Keratinocyte (primary cell): Measurements from ENCODE around the gene TSHZ2. TPM values are rescaled to one million over a fixed set of nuclear protein-coding genes. Genes with fewer than 3 reads are reported as not detected.

Source experiments
- DNase-seq: peaks from one replicate; pipeline ENCODE4 v3.0.0-alpha.2; 2011; ENCODE audit warnings: low read depth, missing footprints, low spot score
- FAIRE-seq: peaks from 2 replicates; lab custom pipeline; 2011; peaks lifted over from hg19 to GRCh38; lab: Jason Lieb, UNC
- H2AFZ ChIP-seq: 2 replicates; pipeline ENCODE4 v1.6.0; 2012; ENCODE audit warnings: low read length, control low read depth, inconsistent platforms; ENCODE audit not compliant: control insufficient read depth
- H3K27ac ChIP-seq: 2 replicates; pipeline ENCODE4 v1.5.1; 2011; ENCODE audit warnings: low read length; ENCODE audit not compliant: control insufficient read depth, insufficient read depth
- H3K27me3 ChIP-seq: 3 replicates; pipeline ENCODE4 v1.6.0; 2011; ENCODE audit warnings: low read length; ENCODE audit not compliant: control insufficient read depth, insufficient read depth; ENCODE audit errors: extremely low read depth
- H3K36me3 ChIP-seq, 2 experiments: 2 replicates in 1 of 2; 3 replicates in 1 of 2; pipeline ENCODE4 v1.5.1; 2011; ENCODE audit warnings: low read length in 2 of 2, mild to moderate bottlenecking in 1 of 2; ENCODE audit not compliant: control insufficient read depth in 2 of 2, insufficient read depth in 2 of 2; ENCODE audit errors: extremely low read depth in 1 of 2
- H3K4me1 ChIP-seq: 3 replicates; pipeline ENCODE4 v1.5.1; 2011; ENCODE audit warnings: low read length; ENCODE audit not compliant: control insufficient read depth, insufficient read depth; ENCODE audit errors: extremely low read depth
- H3K4me2 ChIP-seq: 3 replicates; pipeline ENCODE4 v1.6.0; 2011; ENCODE audit warnings: low read depth, low read length; ENCODE audit not compliant: control insufficient read depth, insufficient read depth; ENCODE audit errors: extremely low read depth
- H3K4me3 ChIP-seq, 3 experiments: fragments of 200-600 bp in 1 of 3; sonication (generic) in 1 of 3; 2 replicates in 2 of 3; 3 replicates in 1 of 3; pipeline ENCODE4 v1.5.1; 2011 to 2016; ENCODE audit warnings: low read length in 3 of 3, mild to moderate bottlenecking in 3 of 3, control low read depth in 2 of 3, inconsistent platforms in 1 of 3, low read depth in 1 of 3, mixed read lengths in 1 of 3, mixed run types in 1 of 3, moderate library complexity in 1 of 3; ENCODE audit not compliant: control insufficient read depth in 2 of 3, insufficient read depth in 2 of 3; ENCODE audit errors: extremely low read depth in 1 of 3
- H3K79me2 ChIP-seq: 2 replicates; pipeline ENCODE4 v1.6.0; 2012; ENCODE audit warnings: low read length; ENCODE audit not compliant: control insufficient read depth, insufficient read depth
- H3K9ac ChIP-seq: 3 replicates; pipeline ENCODE4 v1.6.0; 2011; ENCODE audit warnings: low read length; ENCODE audit not compliant: control insufficient read depth, insufficient read depth; ENCODE audit errors: extremely low read depth
- H3K9me1 ChIP-seq: 3 replicates; pipeline ENCODE4 v1.6.0; 2011; ENCODE audit warnings: low read length; ENCODE audit not compliant: control insufficient read depth, insufficient read depth; ENCODE audit errors: extremely low read depth
- H3K9me3 ChIP-seq: 2 replicates; pipeline ENCODE4 v1.5.1; 2012; ENCODE audit warnings: low read depth, low read length; ENCODE audit not compliant: control insufficient read depth
- H4K20me1 ChIP-seq: 3 replicates; pipeline ENCODE4 v1.6.0; 2011; ENCODE audit warnings: low read length; ENCODE audit not compliant: control insufficient read depth, insufficient read depth; ENCODE audit errors: extremely low read depth
- CTCF ChIP-seq, 3 experiments: IDR thresholded peaks in 1 of 3; conservative IDR thresholded peaks in 1 of 3; optimal IDR thresholded peaks in 1 of 3; 2 replicates in 2 of 3; 3 replicates in 1 of 3; pipeline versions ENCODE3 to v1.5.1; 2011; ENCODE audit warnings: low read length in 3 of 3, mild to moderate bottlenecking in 3 of 3, moderate library complexity in 2 of 3, control low read depth in 1 of 3, inconsistent platforms in 1 of 3; ENCODE audit not compliant: insufficient read depth in 2 of 3; ENCODE audit errors: extremely low read depth in 1 of 3
- EZH2 ChIP-seq: IDR thresholded peaks from one replicate; pipeline ENCODE4 v1.6.1; 2012; ENCODE audit warnings: inconsistent platforms, mild to moderate bottlenecking, low read length, moderate library complexity
- dilution Hi-C: fragments of 300-500 bp; cut with MboI; formaldehyde crosslinking; loops from one replicate; pipeline ENCODE4 v1.7.0; 2020; ENCODE audit warnings: low sequenced_read_pairs; ENCODE audit not compliant: extremely low pct_ligation_motif_present
- polyA plus RNA-seq, 5 experiments: library from polyadenylated mRNA; depleted of rRNA in 3 of 5; stranded (reverse) in 3 of 5; stranded (forward) in 1 of 5; unstranded in 1 of 5; fragments of >200 nt; gene quantifications; 1 replicate in 1 of 5; 2 replicates in 3 of 5; 3 replicates in 1 of 5; pipeline versions ENCODE4 v1.2.1 to v1.2.3, GENCODE V29; 2011 to 2012; ENCODE audit warnings: missing spikeins in 2 of 5, low read depth in 1 of 5, low replicate concordance in 1 of 5

Gene TSHZ2
- polyA plus RNA-seq, 1 donor (not counting 4 experiments of a cell fraction or from before 2014, with no cell fraction given), result 1.1 TPM

DNA sequence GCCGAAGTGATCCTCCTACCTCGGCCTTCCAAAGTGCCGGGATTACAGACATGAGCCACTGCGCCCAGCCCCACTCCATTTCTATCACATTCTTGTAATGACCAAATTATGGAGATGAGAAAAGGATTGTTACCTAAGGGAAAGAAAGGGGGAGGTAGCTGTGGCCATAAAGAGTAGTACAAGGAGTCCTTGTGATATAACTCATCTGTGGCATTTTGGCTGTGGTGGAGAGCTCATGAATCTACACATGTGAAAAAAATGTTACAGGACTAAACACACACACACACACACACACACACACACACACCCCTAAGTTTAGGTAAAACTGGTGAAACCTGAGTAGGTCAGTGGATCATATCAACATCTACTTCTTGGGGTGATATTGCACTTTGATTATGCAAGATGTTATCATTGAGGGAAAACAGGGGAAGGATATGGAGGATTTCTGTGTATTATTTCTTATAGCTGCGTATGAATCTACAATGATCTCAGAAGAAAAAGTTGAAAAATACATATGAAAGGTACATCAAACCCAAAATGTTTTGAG lies 251.5 kb downstream of the TSHZ2 start:
- no peaks in the 10 kb centered on the region for H3K9me3 ChIP-seq
- no peak overlapping the region for H3K9ac ChIP-seq
- H3K27ac ChIP-seq, result no peak overlapping the region
- no peaks in the 10 kb centered on the region for H3K4me1 ChIP-seq
- no peak overlapping the region for H3K4me3 ChIP-seq
- no peak overlapping the region for H3K4me2 ChIP-seq
- no peaks in the 10 kb centered on the region for H4K20me1 ChIP-seq
- TF ChIP-seq EZH2 (no peak), CTCF (optimal IDR thresholded peaks at IDR 0.05 in 1 of 3, IDR thresholded peaks at IDR 0.05 in 1 of 3, conservative IDR thresholded peaks at IDR 0.05 in 1 of 3; ENCODE audit: extremely low read depth in 1 of 3, insufficient read depth in 2 of 3, low read length in 3 of 3) (no peak)
- no peaks in the 10 kb centered on the region for H3K9me1 ChIP-seq
- H3K79me2 ChIP-seq, result no peaks in the 10 kb centered on the region
- H3K36me3 ChIP-seq, result no peaks in the 10 kb centered on the region
- no peak overlapping the region for H2AFZ ChIP-seq
- FAIRE-seq (no peak), DNase-seq (no peak)
- dilution Hi-C loops, result no loop called here
- no peaks in the 10 kb centered on the region for H3K27me3 ChIP-seq

GRCh38 chr20:53224851-53225250 lies 252.7 kb downstream of the TSHZ2 start:
- Histone ChIP-seq H3K36me3 (no peaks in the 10 kb centered on the region), H3K27ac (no peak overlapping the region), H3K9me3 (no peaks in the 10 kb centered on the region), H3K4me2 (no peak overlapping the region), H3K4me1 (no peaks in the 10 kb centered on the region), H2AFZ (no peak overlapping the region), H4K20me1 (no peaks in the 10 kb centered on the region), H3K79me2 (no peaks in the 10 kb centered on the region), H3K27me3 (no peaks in the 10 kb centered on the region), H3K9me1 (no peaks in the 10 kb centered on the region), H3K4me3 (no peak overlapping the region), H3K9ac (no peak overlapping the region)
- no peak for FAIRE-seq
- no peak for DNase-seq
- dilution Hi-C loops, result no loop called here
- TF ChIP-seq EZH2 (no peak), CTCF (optimal IDR thresholded peaks at IDR 0.05 in 1 of 3, IDR thresholded peaks at IDR 0.05 in 1 of 3, conservative IDR thresholded peaks at IDR 0.05 in 1 of 3; ENCODE audit: extremely low read depth in 1 of 3, insufficient read depth in 2 of 3, low read length in 3 of 3) (no peak)
